GM20000 (cell line): Measurements from ENCODE around the gene CCDC60.

Experiments
- DNase-seq: peaks from one replicate; pipeline ENCODE4 v3.0.0; 2012; ENCODE audit warnings: low spot score
- TF ChIP-seq, protein P1 (sequence below): IDR thresholded peaks from 2 replicates; pipeline ENCODE4 v1.5.1; 2012; ENCODE audit warnings: mild to moderate bottlenecking, control low read depth; ENCODE audit errors: extremely low read depth, missing control alignments

CCDC60 gene

DNA sequence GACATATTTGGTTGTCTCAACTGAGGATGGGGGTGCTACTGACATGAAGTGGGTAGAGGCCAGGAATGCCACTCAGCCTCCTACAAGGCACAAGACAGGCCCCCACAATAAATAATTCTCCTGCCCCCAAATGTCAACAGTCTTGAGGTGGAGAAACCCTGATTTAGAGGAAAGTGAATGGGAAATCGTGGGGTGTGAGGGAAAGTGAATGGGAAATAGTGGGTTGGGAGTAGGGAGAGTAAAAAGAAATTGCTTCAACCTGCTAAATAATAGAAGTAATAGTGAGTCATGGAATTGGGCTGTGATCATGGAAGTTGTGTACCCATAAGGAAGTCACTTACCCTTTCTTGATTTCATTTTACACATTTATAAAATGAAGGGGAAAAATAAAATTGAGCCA lies 242.4 kb downstream of the CCDC60 start:
- no peak for DNase-seq
- TF ChIP-seq, protein P1, sequence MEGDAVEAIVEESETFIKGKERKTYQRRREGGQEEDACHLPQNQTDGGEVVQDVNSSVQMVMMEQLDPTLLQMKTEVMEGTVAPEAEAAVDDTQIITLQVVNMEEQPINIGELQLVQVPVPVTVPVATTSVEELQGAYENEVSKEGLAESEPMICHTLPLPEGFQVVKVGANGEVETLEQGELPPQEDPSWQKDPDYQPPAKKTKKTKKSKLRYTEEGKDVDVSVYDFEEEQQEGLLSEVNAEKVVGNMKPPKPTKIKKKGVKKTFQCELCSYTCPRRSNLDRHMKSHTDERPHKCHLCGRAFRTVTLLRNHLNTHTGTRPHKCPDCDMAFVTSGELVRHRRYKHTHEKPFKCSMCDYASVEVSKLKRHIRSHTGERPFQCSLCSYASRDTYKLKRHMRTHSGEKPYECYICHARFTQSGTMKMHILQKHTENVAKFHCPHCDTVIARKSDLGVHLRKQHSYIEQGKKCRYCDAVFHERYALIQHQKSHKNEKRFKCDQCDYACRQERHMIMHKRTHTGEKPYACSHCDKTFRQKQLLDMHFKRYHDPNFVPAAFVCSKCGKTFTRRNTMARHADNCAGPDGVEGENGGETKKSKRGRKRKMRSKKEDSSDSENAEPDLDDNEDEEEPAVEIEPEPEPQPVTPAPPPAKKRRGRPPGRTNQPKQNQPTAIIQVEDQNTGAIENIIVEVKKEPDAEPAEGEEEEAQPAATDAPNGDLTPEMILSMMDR, result no peak

DNA sequence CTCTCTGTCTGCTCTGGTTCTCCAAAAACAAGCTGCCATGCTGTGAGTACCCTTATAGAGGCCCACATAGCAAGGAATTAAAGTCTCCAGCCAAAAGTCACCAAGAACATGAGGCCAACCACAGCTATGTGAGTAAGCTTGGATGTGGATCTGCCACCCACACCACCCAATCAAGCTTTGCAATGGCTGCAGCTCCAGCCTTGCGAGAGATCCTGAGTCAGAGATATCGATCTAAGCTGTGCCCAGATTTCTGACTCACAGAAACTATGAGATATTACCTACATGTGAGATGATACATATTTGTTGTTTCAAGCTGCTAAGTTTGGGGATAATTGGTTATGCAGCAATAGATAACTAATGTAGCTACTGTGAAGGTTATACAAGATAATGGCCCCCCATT lies 243.6 kb downstream of the CCDC60 start:
- no peak for DNase-seq
- TF ChIP-seq, protein P1, result no peak

DNA sequence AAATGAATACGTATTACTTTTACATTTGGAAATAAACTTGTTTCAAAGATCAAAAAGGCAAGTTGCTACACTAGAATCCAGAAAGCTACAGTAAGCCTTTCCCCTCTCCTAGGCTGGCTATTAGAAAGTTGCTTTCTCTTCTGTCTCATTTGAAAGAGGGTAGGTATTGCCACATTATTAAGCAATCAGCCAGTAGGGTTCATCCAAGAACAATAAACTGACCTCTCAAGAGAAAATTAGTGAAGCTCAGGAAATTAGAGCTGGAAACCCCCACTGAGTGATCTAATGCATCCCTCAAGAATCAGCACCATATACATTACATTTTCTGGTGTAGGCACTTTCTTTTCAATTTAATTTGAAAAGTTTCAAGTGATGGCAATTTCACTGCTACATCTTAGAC lies 254.6 kb downstream of the CCDC60 start:
- TF ChIP-seq, protein P1, result no peak
- DNase-seq, result no peak

DNA sequence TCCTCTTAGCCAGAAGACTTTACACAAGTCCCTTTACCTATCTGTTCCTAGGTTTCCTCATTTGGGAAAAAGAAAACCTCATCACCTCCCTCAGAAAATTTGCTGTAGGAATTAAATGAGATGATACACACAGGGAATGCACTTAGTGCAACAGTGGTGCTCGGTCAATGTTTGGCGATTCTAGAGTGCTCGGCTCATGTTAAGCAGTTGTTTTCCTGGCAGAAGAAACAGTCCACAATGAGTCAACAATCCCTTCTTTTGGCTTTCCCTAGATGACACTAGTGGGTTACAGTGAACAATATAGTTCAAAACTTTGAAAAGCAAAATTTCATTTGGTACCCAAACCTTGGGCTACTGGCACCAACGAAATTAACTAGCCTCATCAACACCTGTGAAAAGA lies 255.1 kb downstream of the CCDC60 start:
- DNase-seq, result no peak
- TF ChIP-seq, protein P1, result no peak
